Body of pancreas (tissue), 4 donors: ENCODE data around the gene MVB12A.

ENCODE experiments used
- POLR2A ChIP-seq, 3 donors: fragments of 450-650 bp; IDR thresholded peaks; one replicate each; pipeline ENCODE4 v1.6.1; 2016; ENCODE audit warnings: antibody characterized with exemption in 3 of 3, mild to moderate bottlenecking in 2 of 3
- TF ChIP-seq, protein P1 (sequence below), 7 experiments: fragments of 450-650 bp in 4 of 7; fragments of 200-600 bp in 3 of 7; sonication (generic) in 3 of 7; IDR thresholded peaks; one replicate each; pipeline ENCODE4 v1.5.1; 2016 to 2019; ENCODE audit warnings: antibody characterized with exemption in 7 of 7

- no peak for TF ChIP-seq POLR2A (IDR thresholded peaks at IDR 0.05)
- TF ChIP-seq, protein P1, sequence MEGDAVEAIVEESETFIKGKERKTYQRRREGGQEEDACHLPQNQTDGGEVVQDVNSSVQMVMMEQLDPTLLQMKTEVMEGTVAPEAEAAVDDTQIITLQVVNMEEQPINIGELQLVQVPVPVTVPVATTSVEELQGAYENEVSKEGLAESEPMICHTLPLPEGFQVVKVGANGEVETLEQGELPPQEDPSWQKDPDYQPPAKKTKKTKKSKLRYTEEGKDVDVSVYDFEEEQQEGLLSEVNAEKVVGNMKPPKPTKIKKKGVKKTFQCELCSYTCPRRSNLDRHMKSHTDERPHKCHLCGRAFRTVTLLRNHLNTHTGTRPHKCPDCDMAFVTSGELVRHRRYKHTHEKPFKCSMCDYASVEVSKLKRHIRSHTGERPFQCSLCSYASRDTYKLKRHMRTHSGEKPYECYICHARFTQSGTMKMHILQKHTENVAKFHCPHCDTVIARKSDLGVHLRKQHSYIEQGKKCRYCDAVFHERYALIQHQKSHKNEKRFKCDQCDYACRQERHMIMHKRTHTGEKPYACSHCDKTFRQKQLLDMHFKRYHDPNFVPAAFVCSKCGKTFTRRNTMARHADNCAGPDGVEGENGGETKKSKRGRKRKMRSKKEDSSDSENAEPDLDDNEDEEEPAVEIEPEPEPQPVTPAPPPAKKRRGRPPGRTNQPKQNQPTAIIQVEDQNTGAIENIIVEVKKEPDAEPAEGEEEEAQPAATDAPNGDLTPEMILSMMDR (IDR thresholded peaks at IDR 0.05), result no peak
Measured at GRCh38 chr19:17393914-17394313, 25.9 kb upstream of the MVB12A start, which contains the start of gene CCDC194.
